Measurements from ENCODE around the gene CAD. TPM values are rescaled to one million over a fixed set of nuclear protein-coding genes. Genes with fewer than 3 reads are reported as not detected.

Gene CAD
- total RNA-seq, 3 donors from 2014 or later, result 15.5 to 33.4 (median 17.3) TPM

DNA sequence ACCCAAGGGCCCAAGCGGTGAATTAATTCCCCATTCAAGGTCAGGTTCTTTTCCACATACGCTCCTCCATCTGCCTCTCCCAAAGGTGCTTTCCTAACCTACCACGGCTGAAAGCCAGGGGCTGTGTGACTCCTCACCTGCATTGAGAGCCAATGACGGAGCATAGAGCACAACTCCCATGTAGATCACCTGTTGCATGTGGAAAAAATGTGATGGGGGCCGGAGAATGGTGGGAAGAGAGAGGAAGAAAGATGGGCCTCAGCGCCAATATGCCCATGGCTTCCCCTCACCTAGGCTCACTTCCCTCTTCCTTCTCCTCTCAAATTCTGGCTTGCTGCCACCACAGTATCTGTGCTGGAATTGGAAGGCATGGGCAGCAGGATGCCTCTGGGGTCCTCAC is 10.8 kb upstream of the CAD start:
- Histone ChIP-seq H3K36me3 (no peaks in the 10 kb centered on the region), H3K4me3 (no peak overlapping the region), H3K4me1 (no peaks in the 10 kb centered on the region), H3K9me3 (no peaks in the 10 kb centered on the region), H3K27me3 (no peaks in the 10 kb centered on the region), H3K27ac (no peak overlapping the region)
- no peak for DNase-seq (ENCODE audit: low spot score in 2 of 2)
- no peak for TF ChIP-seq POLR2A (IDR thresholded peaks at IDR 0.05)
- TF ChIP-seq, protein P1, sequence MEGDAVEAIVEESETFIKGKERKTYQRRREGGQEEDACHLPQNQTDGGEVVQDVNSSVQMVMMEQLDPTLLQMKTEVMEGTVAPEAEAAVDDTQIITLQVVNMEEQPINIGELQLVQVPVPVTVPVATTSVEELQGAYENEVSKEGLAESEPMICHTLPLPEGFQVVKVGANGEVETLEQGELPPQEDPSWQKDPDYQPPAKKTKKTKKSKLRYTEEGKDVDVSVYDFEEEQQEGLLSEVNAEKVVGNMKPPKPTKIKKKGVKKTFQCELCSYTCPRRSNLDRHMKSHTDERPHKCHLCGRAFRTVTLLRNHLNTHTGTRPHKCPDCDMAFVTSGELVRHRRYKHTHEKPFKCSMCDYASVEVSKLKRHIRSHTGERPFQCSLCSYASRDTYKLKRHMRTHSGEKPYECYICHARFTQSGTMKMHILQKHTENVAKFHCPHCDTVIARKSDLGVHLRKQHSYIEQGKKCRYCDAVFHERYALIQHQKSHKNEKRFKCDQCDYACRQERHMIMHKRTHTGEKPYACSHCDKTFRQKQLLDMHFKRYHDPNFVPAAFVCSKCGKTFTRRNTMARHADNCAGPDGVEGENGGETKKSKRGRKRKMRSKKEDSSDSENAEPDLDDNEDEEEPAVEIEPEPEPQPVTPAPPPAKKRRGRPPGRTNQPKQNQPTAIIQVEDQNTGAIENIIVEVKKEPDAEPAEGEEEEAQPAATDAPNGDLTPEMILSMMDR (IDR thresholded peaks at IDR 0.05), result no peak
- TF ChIP-seq POLR2AphosphoS5 (IDR thresholded peaks at IDR 0.05), result no peak
- intact Hi-C loops (cut with DNase I; ENCODE audit: low total_unique reads), result no loop called here

DNA sequence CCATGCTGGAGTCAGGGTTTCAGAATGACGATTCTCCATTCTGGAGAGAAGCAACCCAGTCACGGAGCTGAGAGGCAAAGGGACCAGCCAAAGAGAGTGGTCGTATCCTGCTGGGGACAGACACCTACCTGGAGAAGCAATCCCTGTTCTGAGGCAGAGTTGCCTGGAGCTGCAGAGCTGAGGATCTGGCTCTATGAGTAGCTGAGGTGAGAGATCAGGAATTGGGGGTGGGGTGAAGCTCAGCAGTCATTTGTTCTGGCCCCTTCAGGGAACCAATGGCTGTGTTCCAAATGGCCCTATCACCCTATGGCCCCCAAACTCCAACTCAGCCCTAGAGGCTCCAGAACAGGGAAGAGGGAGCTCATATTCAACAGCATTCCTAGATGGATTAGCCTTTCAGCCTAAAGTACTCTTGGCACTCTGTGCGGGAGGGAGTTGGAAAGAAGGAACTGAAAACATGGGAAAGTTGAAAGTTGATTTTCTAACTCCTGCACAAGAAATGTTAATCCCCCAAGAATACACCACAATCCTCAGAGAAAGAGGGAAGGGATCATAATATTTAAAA is 8.6 kb upstream of the CAD start:
- Histone ChIP-seq H3K27ac (no peak overlapping the region), H3K36me3 (no peaks in the 10 kb centered on the region), H3K4me1 (peaks cover 0 to 7% of the 10 kb centered on the region in 2 donors), H3K27me3 (no peaks in the 10 kb centered on the region), H3K4me3 (no peak overlapping the region), H3K9me3 (no peaks in the 10 kb centered on the region)
- intact Hi-C loops (cut with DNase I; ENCODE audit: low total_unique reads), result no loop called here
- TF ChIP-seq POLR2A (IDR thresholded peaks at IDR 0.05) (no peak), POLR2AphosphoS5 (IDR thresholded peaks at IDR 0.05) (no peak)
- TF ChIP-seq, protein P1 (IDR thresholded peaks at IDR 0.05), result no peak
- no peak for DNase-seq (ENCODE audit: low spot score in 2 of 2)

DNA sequence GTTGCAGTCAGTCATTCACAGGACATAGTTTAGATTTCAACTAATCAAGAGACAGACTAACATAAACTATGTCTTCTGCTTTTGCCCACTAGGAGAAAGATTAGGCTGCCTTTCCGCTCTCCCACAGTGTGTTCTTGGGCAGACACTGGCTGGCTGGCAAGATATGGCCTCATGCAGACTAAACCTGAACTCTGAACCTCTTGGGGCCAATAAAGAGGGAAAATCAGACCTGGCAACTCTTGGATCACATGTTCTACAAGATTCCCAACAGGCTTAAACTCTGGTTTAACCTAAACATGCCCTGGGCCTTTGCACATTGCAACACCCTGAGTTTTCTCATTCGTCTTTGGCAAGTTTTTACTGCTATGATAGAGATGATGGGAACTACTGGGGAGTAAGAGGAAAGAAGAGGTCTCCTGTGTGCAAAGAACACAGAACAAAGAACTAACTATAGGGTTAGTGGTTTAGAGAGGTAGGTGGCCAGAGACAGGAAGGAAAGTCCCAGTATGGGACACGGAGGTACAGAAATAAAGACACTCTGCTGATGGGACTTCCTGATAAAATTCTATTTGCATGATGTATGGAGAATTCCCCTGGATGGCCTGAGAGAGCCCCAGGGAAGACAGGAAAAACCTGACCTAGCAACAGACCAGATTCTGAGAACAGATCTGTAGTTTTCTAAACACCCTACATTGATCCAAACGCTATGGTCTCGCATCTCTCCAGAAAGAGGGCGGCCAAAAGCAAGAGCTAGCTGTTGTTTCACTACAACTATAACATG is 7.4 kb upstream of the CAD start:
- Histone ChIP-seq H3K9me3 (no peaks in the 10 kb centered on the region), H3K27me3 (no peaks in the 10 kb centered on the region)
- TF ChIP-seq, protein P1 (IDR thresholded peaks at IDR 0.05), result no peak
- TF ChIP-seq POLR2AphosphoS5 (IDR thresholded peaks at IDR 0.05) (peak in 1 of 3 donors; percentile 12), POLR2A (IDR thresholded peaks at IDR 0.05) (no peak)

DNA sequence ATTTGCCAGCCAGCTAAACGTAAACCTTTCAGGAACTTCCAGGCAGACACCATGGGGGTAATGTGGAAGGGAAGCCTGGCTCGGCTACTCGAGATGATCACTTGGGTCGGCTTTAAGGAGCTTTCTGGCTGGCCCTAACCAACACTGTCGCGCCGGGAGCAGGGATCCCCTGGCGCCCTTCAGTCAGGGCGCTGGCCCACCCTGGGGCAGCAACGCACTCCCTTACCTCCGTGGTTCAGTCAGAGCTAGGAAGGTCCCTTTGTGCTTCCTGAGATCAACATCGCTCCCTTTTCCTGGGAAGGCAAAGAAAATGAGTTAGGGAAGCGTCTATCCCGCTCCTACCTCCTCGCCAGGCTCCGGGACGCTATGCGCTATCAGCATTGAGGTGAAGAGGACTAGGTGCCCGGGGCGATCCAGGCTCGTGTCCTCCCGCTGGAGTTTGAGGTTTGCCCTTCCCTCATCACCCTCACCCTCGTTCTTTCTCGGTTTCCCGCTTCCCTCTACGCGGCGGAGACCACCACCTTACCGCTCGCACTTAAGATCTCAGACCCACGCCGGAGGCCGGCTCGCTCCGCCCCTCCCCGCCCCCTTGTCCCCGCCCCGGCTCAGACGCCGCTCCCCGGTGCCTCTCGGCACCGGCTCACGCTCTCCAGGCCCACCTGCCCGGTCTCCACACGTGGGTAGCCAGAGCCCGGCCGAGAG is 5.8 kb upstream of the CAD start:
- intact Hi-C loops (cut with DNase I; ENCODE audit: low total_unique reads), result no loop called here
- TF ChIP-seq POLR2A (IDR thresholded peaks at IDR 0.05) (no peak), POLR2AphosphoS5 (IDR thresholded peaks at IDR 0.05) (no peak)
- TF ChIP-seq, protein P1 (IDR thresholded peaks at IDR 0.05), result no peak
- DNase-seq (ENCODE audit: low spot score in 2 of 2), result peak in 1 of 2 donors; percentile 77

More for the DNA sequence above, 7.4 kb upstream of the CAD start:
- no peaks in the 10 kb centered on the region for H3K36me3 ChIP-seq
- H3K4me3 ChIP-seq, result peak overlapping the region in 1 of 3 donors; percentile 21
- H3K4me1 ChIP-seq, result peaks cover 0 to 9% of the 10 kb centered on the region in 2 donors
- peak overlapping the region; percentile 73 to 97 for H3K27ac ChIP-seq
- DNase-seq (ENCODE audit: low spot score in 2 of 2), result no peak
- intact Hi-C loops (cut with DNase I; ENCODE audit: low total_unique reads), result no loop called here

More for the DNA sequence above, 5.8 kb upstream of the CAD start:
- H3K9me3 ChIP-seq, result no peaks in the 10 kb centered on the region
- H3K27me3 ChIP-seq, result no peaks in the 10 kb centered on the region
- H3K4me3 ChIP-seq, result peak overlapping the region; percentile 76 to 89 (median 78)
- H3K27ac ChIP-seq, result peak overlapping the region; percentile 97 to 99
- no peaks in the 10 kb centered on the region for H3K36me3 ChIP-seq
- H3K4me1 ChIP-seq, result peaks cover 0 to 9% of the 10 kb centered on the region in 2 donors
